Thyroid gland (tissue), 4 donors: ENCODE data around the gene CPN2.

Experiments
- CTCF ChIP-seq, 6 experiments: fragments of 200-600 bp in 3 of 6; fragments of 450-650 bp in 3 of 6; sonication (generic) in 3 of 6; IDR thresholded peaks; one replicate each; pipeline ENCODE4 v1.5.1; 2016 to 2019; ENCODE audit warnings: antibody characterized with exemption in 6 of 6, mild to moderate bottlenecking in 2 of 6, inconsistent platforms in 1 of 6, moderate library complexity in 1 of 6
- POLR2A ChIP-seq, 2 donors: fragments of 450-650 bp; IDR thresholded peaks; one replicate each; pipeline ENCODE4 v1.6.1; 2017; ENCODE audit warnings: antibody characterized with exemption in 2 of 2, mild to moderate bottlenecking in 2 of 2, moderate library complexity in 1 of 2

- TF ChIP-seq CTCF (IDR thresholded peaks at IDR 0.05) (no peak), POLR2A (IDR thresholded peaks at IDR 0.05) (no peak)
Measured at GRCh38 chr3:194296454-194297263, 54.5 kb downstream of the CPN2 start.
